GM21723 (cell line): ENCODE measurements around the gene TPGS1.

ENCODE experiments used
- ATAC-seq: cut with Tn5 transposase; IDR thresholded peaks from one replicate; pipeline ENCODE4 v1.9.1; 2021; ENCODE audit warnings: mild to moderate bottlenecking, moderate library complexity; ENCODE audit not compliant: unreplicated experiment

TPGS1 gene

GRCh38 chr19:507286-508203 is at the start of gene TPGS1:
Gene TPGS1, plus strand, starts transcription at chr19:507497. Its CDS starts 10 bp downstream, at chr19:507507.
- ATAC-seq: peak; percentile 66

DNA sequence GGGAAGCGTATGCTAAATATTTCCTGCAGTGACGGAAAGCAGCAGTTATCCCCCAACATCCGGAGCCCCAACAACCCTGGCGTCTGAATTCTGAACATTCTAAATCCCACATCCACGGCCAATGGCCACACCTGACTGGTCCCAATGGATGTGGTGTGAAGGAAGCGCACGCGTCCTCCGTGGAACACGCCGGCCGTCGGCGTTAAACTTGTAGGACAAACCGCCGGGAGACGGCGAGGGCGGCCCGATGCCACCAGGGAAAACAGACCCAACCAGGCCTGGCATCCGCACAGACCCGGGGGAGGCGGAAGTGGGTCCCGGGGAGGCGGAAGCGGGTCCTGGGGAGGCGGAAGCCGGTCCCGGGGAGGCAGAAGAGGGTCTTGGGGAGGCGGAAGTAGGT is 49.7 kb upstream of the TPGS1 start:
- ATAC-seq: no peak

GRCh38 chr19:458091-459042 is 48.9 kb upstream of the TPGS1 start:
- ATAC-seq: no peak

- no peak for ATAC-seq
Observed at GRCh38 chr19:459724-460511, 47.4 kb upstream of the TPGS1 start.

DNA sequence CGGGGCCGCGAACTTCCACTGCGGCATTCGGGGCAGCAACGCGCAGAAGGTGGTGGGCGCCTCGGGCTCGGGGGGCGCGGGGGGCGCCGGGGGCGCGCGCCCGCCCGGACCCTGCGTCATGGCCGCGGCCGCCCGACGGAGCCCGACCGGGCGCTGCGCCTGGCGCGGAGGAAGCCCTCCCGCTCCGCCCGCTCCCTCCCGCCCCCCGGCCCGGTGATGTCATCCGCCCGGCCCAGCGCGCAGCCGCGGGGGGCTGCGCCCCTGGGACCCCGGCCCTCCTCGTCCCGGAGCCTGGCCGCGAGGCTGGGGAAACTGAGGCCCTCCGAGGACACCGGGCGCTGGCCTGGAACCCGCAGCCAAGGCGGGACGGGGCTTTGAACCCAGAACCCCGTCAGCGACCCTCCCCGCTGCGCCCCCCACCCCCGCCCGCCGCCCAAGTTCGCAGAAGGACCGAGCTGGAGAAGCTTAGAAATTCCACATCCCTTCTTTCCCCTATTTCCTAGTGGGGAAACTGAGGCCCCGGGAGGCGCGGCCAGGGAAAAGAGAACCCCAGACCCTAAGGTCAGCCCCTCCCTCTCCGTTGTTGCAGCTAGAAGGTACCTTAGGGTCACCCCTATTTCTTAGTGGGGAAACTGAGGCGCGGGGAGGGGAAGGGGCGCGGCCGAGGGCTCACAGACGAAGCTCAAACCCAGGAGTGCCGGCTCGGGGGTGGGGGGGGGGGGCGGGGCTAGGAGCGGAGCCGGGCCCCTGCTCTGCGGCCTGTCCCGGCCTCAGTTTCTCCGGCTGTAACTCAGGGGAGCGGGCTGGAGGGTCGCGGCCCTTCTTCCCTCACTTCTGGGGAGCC is 46.2 kb upstream of the TPGS1 start, which contains the start of gene SHC2:
SHC2 (minus strand) TSS at position 157 of the 844 bp plus-strand sequence; CDS start at position 120, 37 bp downstream.
- ATAC-seq: no peak

GRCh38 chr19:461721-462551 is 45.4 kb upstream of the TPGS1 start:
- no peak for ATAC-seq

DNA sequence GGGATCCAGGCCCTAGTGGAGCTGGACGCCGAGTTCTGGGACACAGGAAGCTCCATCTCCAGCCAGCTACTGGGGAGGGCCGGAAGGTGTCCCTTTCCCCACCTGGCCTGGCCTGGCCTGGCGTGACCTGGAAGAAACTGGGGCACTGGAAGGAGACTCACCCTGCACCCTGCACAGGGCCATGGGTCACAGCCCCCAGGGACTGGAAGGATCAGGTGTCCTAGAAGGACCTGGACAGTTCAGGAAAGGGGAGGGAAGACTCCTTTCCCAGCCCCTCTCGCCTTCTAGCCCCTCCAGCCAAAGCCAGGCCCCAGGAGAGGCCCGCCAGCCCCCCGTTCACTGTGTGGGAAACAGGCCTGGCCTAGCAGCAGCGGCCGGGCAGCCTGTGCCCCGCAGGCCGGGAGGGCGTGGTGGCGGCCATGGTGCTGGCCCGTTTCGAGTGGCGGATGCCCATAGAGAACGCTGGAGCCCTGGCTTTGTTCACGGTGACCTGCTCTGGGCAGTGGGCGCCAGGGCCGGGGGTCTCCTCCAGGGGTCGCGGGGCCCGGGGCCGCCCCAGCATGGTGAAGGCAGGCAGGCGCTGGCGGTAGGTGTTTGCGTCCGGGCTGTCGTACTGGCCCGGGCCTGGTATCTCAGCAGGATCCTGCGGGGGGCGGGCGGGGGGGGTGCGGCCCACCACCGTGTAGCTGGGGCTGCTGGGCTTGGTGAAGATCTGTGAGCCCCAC is 43.7 kb upstream of the TPGS1 start:
- no peak for ATAC-seq

GRCh38 chr19:464208-464545 is 43.1 kb upstream of the TPGS1 start:
- ATAC-seq: no peak

DNA sequence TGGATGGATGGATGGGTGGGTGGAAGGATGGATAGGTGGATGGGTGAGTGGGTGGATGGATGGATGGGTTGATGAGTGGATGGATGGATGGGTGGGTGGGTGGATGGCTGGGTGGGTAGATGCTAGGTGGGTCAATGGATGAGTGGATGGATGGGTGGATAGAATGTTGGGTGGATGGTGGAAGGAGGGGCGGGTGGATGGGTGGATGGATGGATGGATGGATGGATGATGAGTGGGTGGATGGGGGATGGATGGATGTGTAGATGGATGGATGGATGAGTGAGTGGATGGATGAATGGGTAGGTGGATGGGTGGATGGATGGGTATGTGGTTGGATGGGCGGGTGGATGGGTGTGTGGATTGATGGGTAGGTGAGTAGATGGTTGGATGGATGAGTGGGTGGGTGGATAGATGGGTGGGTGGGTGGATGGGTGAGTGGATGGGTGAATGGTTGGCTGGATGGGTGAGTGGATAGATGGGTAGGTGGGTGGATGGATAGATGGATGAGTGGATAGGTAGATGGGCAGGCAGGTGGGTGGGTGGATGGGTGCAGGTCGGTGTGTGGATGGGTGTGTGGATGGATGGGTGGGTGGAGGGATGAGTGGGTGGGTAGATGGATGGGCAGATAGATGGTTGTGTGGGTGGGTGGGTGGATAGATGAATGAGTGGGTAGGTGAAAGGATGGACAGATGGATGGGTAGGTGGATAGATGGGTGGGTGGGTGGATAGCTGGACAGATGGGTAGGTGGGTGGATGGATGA is 42.1 kb upstream of the TPGS1 start:
- ATAC-seq: no peak

GRCh38 chr19:467554-467953 is 39.7 kb upstream of the TPGS1 start:
- no peak for ATAC-seq

GRCh38 chr19:468587-469256 is 38.6 kb upstream of the TPGS1 start:
- ATAC-seq: no peak

DNA sequence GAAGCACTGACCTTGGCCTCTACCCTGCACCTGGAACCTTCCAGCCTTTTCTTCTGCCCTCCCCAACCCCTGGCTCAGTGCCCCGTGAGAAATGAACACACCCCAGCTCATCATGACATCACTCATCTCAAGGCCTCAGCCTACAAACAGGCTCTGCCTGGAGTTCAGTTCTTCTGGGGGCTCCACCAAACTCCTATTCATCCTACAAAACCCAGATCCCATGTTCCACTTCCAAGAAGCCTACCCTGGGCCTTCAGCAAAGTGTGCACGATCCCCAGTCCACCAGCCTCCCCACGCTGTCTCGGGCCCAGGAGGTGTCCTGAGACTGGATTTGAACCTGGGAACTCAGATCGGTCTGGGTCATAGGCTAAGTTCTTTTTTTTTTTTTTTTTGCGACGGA is 37.5 kb upstream of the TPGS1 start:
- no peak for ATAC-seq

DNA sequence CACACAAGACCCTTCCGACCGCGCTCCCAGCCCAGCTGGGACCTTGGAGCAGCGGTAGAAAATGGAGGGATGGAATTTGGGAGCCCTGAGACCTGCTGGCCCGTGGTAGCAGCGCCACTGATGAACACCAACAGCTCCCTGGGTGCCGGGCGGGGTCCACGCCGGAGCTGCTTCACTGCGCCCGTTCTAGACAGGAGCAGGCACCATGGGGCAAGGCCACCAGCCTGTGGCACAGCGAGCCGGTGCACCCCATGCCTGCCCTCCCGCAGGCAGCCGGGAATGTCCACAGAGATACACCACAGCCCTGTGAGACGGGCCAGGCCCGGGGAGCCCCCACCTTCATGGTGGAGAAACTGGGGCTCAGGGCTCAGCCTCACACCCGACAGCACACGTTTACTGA is 36.6 kb upstream of the TPGS1 start:
- ATAC-seq: no peak

- no peak for ATAC-seq
Observed at GRCh38 chr19:472005-472858, 35.1 kb upstream of the TPGS1 start.

DNA sequence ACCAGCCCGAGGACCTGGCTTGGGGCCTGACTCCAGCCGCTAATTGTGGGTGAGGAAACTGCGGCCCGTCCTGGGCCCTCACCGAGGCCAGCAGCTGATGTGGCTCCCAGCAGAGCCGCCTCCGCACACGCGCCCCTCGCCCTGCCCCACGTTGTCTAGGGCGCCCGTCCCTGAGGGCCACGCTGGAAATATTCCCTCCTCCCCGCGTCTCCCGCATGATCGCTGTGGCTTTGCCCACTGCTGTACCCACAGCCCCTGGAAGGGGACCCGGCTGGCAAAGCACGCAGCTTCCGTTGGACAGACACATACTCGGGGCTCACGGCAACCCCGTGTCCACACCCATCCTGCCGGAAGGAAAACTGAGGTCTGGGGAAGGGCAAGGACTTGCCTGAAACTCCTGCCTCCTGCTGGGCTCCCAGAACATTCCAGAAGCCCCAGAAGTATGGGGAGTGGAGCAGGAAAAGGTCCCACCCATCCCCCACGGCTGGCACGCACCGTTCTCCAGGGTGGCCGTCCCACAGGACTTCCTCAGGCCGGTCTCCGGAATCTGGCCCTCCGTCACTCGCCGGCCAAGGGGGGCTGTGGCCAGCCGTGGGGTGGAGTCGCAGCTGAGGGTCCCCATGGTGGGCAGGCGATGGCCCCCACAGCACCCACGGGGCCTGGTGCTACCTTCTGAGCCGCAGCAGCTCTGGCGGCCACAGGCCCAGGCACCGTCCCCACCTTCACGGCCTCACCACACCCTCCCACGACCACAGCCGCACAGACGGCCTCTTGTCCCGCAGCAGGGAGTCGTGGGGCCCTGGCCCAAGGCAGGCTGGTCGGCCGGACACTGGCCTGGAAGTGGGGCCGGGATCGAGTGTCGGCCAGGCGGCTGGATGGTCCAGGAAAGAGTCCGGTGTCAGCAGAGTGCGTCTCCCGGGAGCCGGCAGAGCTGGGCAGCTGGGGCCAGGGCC is 32.9 kb upstream of the TPGS1 start:
- ATAC-seq: no peak
